ENCODE measurements around the gene ARL6IP5.

DNA sequence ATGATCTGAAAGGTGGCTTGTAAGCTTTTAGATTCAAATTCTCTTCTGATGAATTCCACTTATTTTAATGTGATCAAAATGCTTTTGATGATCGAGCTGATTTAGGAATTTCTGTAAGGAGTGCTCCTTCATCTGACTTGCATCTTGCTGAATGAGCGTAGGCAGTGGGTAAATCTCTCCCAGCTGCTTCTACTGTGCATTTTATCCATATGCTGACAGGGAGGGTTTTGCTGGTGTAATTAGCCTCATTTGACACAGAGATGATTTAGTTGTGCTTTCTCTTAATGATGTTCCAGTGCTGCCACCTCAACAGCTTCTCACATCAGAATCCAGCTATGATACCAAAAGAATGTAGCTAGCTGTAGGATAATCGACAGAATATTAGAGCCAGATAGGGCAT is 41.5 kb downstream of the ARL6IP5 start:
- TF ChIP-seq EZH2 (IDR thresholded peaks at IDR 0.05) (no peak), POLR2AphosphoS5 (IDR thresholded peaks at IDR 0.05; ENCODE audit: borderline replicate concordance, low read depth, low read length) (no peak)

Data from SK-N-MC (cell line).